GM19043 (cell line): Measurements from ENCODE around the gene ADH1A.
"Not testable (repeated sequence)": the region's sequence is repeated elsewhere in the genome, so short reads cannot be mapped to it uniquely, and the experiment has no call there.

ENCODE experiments used
- ATAC-seq: cut with Tn5 transposase; IDR thresholded peaks from one replicate; pipeline ENCODE4 v1.9.1; 2021; ENCODE audit warnings: low read depth; ENCODE audit not compliant: unreplicated experiment

The ADH1A gene

DNA sequence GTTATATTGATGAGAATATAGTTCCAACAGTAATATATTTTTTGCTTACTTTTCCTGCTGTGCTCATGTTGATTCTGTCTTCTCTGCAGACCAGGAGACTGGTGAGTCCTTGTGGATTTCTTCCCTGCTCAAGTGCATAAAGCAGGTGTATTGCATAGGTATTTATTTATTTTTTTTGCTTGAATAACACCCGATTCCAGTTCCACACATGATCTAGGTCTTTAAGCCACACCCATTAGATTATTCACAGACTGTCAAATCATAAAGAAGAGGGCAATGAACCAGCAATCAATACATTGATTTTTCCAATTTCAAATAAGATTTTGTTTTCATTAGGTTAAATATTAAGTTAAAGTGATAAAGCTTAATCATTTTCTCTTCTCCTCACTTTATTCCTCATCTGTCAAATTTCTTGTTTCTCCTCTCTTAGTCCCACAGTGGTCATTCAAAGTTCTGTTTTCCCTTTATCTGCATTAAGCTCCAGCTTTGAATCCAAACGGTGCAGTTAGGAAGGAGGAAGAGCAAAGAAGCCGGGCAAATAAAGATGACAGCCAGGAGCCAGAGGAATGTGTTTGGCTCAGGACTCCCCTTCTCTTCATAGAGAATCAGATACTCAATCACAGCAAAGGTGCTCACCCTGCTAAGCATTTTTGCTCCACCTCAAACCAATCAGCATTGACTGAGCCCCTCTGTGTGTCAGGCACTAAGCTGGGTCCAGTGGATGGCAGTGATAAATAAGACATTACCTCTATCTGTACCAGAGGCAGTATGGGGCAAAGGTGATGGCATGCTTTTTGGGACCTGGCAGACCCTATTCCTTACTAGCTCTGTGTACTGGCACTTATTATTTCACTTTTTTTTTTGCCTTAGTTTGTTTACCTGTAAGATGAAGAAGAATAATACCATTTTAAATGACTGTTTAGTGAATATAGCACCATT is at the start of gene ADH1A:
Gene ADH1A, minus strand, starts transcription at position 138 of the 939 bp plus-strand sequence. Its CDS starts 71 bp downstream, at position 67.
- ATAC-seq, result no peak

DNA sequence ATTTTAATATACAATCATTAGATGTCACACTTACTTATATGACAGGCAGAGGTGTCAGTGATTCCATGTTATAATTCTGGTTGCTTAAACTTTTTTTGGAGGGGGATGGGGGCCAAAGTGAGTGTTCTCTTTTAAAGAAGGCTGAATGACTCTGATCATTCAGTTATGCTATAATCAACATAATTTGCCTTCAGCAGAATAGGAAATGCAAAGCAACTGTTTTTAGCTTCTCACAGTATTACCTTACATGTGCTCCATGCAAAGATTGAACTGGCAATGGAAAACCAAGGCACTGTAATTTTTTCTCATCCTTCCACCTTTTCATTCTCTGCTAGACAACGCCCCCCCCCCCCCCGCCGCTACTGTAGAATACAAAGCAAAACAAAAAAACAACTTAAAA is 48.4 kb upstream of the ADH1A start:
- no peak for ATAC-seq

DNA sequence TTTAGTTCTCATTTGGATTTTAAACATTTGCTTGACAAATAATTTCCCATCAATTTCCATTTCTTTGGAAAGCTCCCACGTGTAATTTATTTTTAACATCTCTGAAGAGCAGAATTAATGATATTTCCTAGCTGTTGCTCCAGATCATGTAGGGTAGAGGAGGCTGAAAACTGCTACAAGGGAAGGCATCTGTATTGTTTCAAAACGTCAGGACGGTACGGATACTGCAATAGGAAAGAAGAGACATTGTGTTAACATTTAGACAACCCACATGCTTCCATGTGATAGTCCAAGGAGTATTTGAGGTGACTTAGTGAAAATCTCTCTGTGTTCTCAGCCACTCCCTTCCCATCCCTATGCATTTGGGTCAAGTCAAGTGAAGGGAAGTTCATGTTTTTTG is 45.8 kb upstream of the ADH1A start:
- no peak for ATAC-seq

DNA sequence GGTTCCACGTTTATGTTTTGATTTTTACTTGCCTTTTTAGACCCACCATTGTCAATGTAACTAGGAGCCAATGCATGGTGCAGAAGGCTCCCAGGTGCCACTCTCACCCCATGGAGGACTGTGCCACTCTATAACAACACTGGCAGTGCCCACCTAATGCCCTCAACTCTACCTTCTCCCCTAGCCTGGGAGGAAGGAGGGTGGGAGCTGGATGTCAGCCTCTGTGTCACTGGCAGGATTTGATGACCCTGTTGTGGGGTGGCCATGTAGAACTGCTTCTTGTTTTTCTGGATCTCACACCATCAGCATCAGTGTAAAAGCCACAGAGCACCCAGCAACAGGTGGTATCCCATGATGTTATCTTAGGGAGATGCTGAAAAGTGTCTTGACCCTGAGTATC is 44.1 kb upstream of the ADH1A start:
- ATAC-seq, result no peak

DNA sequence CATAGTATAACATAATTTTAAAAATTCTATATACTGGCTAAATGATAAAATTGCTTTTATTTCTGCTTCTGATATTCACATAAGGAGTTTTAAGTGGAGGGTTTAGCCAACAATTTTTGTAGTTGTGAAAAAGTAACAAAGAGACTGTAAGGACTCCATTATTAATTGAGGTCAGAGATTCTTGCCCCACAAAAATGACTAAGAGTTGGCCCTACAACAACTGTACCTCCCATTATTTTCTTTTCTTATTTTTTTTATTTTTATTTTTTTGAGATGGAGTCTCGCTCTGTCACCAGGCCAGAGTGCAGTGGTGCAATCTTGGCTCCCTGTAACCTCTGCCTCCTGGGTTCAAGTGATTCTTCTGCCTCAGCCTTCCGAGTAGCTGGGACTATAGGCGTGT is 39.9 kb upstream of the ADH1A start:
- ATAC-seq, result no peak

DNA sequence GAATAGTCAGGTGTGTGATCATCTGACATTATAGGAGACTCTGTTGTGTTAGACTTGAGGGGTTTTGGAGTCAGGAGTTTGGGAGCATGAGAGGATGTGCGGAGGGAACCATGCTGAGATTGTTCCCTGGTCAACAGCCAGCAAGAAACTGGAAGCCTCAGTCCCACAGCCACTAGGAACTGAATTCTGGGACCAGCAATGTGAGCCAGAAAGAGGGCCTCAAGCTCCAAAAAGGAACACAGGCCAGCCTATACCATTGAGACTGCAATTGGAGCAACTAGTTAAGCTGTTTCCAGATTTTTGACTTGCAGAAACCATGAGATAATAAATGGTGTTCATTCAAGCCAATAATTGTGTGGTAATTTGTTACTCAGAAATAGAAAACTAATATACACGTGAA is 39.1 kb upstream of the ADH1A start:
- no peak for ATAC-seq

DNA sequence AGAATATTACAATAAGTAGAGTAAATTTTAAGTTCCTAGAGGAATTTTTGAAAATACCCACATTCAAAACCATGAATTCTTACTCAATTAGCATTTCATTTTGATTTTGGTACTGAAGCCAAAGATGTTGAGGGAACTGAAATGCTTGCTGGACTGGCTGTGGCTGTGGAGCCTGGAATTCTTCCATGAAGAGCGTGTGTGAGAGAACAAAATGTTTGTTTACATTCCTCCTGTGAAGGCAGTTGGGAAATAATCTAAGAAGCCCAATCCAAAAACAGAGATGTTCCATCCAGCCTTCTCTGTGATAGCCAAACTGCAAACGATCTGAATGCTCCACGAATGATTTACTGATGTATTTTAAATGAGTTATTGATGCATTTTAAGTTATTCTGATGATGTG is 34.2 kb upstream of the ADH1A start:
- no peak for ATAC-seq

DNA sequence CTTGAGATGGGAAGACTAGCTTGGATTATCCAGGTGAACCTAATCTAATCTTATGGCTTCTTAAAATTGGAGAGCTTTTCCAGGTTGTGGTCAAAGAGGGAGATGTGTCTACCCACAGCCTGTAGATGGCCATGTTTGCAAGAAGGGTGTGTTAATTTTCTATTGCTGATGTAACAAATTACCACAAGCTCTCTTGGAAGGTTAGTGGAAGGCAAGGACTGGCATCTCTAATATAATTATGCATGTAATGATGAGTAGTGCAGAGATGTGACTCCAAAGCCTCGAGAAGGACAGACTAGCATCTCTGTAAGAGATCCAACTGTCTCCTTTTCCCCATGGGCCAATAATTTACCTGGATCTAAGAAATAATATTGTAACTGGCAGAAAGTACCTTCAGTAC is 33.6 kb upstream of the ADH1A start:
- no peak for ATAC-seq

DNA sequence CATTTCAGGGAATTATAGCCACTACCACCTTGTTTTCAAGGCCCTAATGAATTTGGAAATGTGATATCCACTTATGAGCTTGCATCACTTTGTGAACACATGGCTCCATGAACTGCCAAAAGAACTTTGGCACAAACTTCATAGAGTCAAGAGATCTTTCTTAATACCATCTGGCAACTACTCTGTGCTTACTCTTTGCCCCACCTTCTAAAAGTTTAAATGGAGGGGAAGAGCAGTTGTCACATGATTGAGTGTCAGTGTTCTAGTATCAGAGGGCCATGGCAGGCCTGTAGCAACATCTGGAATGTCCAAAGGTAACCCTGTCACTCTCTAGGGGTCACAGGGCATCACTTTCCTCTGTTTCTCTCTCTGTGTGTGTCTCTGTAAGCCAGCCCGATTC is 33.0 kb upstream of the ADH1A start:
- ATAC-seq, result no peak

DNA sequence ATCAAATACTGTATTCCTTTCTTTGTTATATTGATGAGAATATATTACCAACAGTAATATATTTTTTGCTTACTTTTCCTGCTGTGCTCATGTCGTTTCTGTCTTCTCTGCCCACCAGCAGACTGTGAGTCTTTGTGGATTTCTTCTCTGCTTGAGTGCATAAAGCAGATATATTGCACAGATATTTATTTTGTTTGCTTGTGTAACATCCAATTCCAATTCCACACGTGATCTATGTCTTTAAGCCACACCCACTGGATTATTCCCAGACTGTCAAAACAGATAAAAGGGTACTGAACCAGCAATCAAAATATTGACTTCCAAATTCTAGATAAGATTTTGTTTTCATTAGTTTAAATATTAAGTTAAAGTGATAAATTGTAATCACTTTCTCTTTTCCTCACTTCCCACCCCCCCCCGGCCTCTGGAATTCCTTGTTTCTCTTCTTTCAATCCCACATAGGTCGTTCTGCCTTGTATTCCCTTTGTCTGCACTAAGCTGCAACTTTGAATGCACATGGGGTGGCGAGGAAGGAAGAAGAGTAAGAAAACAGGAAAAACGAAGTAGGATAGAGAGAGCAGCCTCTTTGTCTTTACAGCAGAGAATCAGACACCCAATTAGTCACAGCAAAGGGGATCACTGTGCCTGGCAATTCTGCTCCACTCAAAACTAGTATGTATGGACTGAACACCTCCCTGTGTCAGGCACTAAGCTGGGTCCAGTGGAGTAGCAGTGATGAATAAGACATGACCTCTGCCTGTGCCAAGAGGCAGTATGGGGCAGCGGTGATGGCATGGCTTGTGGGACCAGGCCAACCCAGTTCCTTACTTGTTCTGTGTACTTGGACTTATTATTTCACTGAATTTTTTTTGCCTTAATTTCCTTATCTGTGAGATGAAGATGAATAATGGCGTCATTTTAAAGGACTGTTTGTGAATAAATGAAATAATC is 30.7 kb upstream of the ADH1A start, which contains the start of gene ADH1B:
Gene ADH1B, minus strand, starts transcription at position 161 of the 951 bp plus-strand sequence. Its CDS starts 70 bp downstream, at position 91.
- ATAC-seq, result no peak

DNA sequence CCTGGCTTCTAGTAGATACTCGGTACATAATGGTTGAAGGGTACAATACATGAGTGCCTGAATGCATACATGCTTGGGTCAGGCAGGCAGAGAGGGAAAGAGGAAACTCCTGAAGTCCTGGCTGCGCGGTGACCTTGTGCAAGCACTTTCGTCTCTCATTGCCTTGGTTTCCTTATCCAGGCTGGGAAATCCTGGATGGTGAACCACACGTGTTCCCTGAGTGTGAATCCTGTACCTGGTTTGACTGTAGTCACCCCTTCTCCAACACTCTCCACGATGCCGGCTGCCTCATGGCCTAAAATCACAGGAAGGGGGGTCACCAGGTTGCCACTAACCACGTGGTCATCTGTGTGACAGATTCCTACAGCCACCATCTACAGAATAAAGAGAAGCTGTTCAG is 27.0 kb upstream of the ADH1A start:
- ATAC-seq, result not testable (repeated sequence)

DNA sequence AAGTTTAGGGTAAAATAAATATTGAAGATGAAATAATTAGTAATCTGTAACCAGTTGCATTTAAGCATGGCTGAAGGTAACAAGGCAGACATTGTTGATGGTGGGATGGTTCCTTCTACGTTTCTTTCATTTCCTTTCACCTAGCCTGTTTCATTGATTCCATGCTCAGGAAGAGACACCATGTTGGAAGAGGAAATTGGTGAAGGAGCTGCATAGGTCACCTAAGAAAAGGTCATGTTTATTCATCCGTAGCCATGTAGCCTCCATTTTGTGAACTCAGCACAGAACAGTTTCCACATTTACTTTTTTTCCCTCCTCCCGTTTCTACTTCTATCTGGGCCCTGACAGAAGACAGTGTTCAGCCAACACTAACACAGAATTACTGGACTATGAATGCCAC is 26.6 kb upstream of the ADH1A start:
- no peak for ATAC-seq

DNA sequence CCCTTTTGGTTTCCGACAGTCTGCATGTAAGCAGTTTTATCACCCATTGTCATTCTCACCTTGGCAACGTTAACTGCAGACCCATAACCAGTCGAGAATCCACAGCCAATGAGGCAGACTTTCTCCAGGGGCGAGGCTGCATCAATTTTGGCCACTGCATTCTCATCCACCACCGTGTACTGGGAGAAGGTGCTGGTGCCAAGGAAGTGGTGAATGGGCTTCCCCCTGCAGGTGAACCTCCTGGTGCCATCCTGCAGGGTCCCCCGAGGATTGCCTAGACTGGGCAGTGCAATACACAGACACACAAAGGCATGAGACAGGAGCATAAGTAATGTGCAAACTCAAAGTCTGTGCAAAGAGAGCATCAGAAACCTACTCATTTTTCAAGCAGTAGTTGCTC is 25.1 kb upstream of the ADH1A start:
- no peak for ATAC-seq

DNA sequence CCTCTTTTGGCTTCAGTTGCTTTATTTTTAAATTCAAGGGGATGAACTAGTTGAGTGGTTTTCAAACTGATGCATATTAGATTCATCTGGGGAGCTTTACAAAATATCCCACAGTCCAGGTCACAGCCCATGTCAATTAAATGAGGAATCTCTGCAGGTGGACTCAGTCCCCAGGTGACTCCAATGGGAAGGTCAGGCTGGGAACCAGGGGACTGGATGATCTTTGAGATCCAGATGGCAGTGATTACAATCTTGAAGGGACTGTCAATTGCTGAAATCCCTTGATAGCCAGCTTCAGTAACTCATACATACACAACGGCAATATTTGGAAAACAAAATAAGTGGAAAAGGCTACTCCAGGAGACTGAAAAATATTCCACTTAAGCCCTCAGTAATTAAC is 23.4 kb upstream of the ADH1A start:
- ATAC-seq, result no peak

DNA sequence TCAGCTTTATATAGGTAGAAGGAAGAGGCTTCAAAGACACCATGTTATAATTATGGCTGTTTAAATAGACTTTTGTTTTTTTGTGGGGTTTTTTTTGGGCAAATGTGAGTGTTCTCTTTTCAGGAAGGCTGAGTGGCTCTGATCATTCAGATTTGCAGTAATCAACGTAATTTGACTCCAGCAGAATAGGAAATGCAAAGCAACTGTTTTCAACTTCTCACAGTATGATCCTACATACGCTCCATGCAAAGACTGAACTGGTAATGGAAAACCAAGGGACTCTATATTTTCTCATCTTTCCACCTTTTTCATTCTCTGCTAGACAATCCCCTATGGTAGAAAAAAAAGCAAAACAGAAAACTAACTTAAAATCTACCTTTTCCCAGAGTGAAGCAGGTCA is 19.6 kb upstream of the ADH1A start:
- no peak for ATAC-seq

DNA sequence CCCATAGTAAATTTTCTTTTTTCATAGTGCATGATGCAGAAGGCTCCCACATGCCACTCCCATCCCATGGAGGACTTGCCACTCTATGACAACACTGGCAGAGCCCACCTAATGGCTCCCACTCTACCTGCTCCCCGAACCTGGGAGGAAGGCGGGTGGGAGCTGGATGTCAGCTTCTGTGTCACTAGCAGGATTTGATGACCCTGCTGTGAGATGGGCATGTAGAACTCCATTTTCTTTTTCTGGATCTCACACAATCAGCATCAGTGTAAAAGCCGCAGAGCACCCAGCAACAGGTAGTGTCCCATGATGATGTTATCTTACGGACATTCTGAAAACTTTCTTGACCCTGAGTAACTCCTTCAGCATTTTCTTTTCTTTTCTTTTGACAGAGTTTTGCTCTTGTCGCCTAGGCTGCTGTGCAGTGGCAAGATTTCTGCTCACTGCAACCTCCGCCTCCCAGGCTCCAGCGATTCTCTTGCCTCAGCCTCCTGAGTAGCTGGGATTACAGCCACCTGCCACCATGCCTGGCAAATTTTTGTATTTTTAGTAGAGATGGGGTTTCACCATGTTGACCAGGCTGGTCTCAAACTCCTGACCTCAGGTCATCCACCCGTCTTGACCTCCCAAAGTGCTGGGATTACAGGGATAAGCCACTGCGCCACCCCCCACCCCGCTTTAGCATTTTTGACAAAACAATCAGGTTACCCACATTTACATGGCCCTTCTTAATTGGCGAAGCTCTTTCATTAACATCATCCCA is 15.0 kb upstream of the ADH1A start:
- ATAC-seq, result no peak

DNA sequence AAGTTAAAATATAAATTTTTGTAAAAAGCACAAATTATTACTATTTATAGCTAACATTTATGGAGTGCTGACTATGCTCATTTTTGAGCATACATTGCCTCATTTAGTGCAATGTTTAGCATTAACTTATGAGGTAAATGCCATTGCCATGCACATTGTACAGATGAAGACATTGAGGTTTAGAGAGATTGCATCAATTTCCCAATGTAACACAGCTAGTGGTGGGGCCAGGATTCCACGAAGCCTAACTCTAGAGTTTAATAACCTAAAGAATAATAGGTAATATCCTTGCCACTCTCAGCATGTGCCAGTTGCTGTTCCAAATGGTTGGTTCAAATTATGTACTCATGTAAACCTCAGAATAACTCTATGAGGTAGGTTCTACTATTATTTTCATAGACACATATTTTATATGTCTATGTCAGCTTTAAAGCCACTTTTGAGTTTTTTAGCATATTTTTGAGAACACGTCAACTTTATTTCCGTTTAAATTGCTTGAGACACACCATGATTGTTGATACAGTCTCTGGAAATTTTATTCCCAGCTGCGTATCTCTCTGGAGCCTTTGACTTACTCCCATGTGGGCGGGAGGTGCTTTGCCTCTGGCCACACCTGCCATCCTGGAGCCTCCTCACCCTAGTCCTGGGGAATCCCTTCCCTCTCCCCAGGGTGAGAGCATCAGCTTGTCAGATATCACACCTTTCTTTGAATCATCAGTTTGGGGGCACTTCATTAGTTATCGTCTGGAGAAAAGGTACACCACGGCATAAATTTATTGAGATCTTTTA is 10.8 kb upstream of the ADH1A start:
- no peak for ATAC-seq

DNA sequence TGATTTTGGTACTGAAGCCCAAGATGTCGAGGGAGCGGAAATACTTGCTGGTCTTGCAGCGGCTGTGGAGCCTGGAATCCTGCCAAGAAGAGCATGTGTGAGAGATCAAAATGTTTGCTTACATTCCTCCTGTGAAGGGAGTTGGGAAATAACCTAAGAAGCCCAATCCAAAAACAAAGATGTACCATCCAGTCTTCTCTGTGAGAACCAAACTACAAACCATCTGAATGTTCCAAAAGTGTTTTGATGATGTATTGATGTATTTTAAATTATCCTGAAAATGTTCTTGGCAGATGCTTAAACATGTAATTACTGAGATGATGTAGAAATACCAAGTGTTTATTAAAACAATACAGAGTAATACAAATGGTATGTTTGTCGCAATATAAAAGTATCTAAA is 10.1 kb upstream of the ADH1A start:
- ATAC-seq, result no peak

DNA sequence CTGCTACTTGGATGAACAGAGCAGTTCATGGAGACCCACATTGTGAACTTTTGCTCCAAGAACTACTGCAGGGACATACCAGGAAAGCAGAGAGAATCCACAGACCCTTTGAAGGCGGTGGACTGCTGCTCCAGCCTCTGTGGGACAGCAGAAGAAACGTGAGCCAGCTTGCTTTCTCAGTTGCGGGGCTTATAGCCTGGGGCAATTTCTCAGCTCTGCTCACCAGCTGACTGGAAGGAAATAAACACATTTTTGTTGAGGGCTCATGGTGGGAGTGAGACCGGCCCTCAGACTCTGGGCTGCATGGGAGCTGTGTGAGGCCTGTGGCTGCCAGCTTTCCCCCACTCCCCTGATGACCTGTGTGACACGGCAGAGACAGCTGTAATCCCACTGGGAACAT is 2.6 kb upstream of the ADH1A start:
- no peak for ATAC-seq

DNA sequence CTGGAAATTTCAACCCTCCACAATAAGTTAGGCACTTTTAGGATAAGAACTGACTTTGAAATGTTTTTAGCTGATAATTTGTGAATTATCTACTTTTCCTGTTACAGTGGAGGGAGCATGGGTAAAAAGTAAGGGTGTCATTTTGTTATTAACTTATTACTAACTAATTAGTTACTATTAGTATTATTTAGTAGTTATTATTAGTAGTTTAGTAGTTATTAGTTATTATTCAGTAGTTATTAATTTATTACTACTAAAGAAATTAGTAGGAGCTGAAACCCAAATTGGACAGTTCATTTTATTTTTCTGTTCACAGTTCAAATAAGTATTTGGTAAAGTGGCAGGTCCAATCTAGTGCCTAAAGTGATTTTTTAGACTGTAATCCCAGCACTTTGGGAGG is 5.4 kb downstream of the ADH1A start:
- ATAC-seq, result no peak
